ENCODE results near the gene ODAD3.
A peak's percentile ranks its signal among the peaks of the same experiment; 100 is the strongest.
"Not testable (repeated sequence)": the region's sequence is repeated elsewhere in the genome, so short reads cannot be mapped to it uniquely, and the experiment has no call there.

The ODAD3 gene

GRCh38 chr19:11435057-11435832, at the start of gene ODAD3, which contains the start of gene PRKCSH:
Gene ODAD3 (minus strand): TSS chr19:11435121. CDS start chr19:11435016, 105 bp downstream.
Gene PRKCSH (plus strand): TSS chr19:11435635. CDS start chr19:11436118, 483 bp downstream.
- peak; percentile 95 to 99 for DNase-seq

GRCh38 chr19:11483366-11484111, 48.6 kb upstream of the ODAD3 start:
- no peak for DNase-seq

GRCh38 chr19:11482384-11483050, 47.6 kb upstream of the ODAD3 start:
- DNase-seq = peak; percentile 82 to 86

GRCh38 chr19:11481534-11482383, 46.8 kb upstream of the ODAD3 start:
- DNase-seq = peak; percentile 67 to 75

GRCh38 chr19:11480715-11481533, 46.0 kb upstream of the ODAD3 start, which contains the start of gene ELAVL3:
Gene ELAVL3 (minus strand): TSS chr19:11481046. CDS start chr19:11480608, 438 bp downstream.
- DNase-seq = no peak

GRCh38 chr19:11479898-11480714, 45.2 kb upstream of the ODAD3 start:
- DNase-seq = no peak

GRCh38 chr19:11479090-11479897, 44.4 kb upstream of the ODAD3 start:
- peak; percentile 33 to 41 for DNase-seq

GRCh38 chr19:11478167-11479089, 43.5 kb upstream of the ODAD3 start:
- DNase-seq = no peak

GRCh38 chr19:11475861-11476260, 40.9 kb upstream of the ODAD3 start:
- no peak for DNase-seq

GRCh38 chr19:11475343-11475742, 40.4 kb upstream of the ODAD3 start:
- not testable (repeated sequence) for DNase-seq

- no peak for DNase-seq
Measured at GRCh38 chr19:11473725-11474124, 38.8 kb upstream of the ODAD3 start.

GRCh38 chr19:11468266-11468845, 33.4 kb upstream of the ODAD3 start:
- not testable (repeated sequence) for DNase-seq

- no peak for DNase-seq
Measured at GRCh38 chr19:11465600-11465999, 30.7 kb upstream of the ODAD3 start.

- no peak for DNase-seq
Measured at GRCh38 chr19:11464333-11465265, 29.7 kb upstream of the ODAD3 start.

- no peak for DNase-seq
Measured at GRCh38 chr19:11463391-11463790, 28.5 kb upstream of the ODAD3 start.

GRCh38 chr19:11461453-11461852, 26.5 kb upstream of the ODAD3 start:
- no peak for DNase-seq

GRCh38 chr19:11460207-11460606, 25.3 kb upstream of the ODAD3 start:
- no peak for DNase-seq
